SH-SY5Y (cell line): ENCODE data around the gene RBM33.

Source experiments
- GATA2 ChIP-seq: IDR thresholded peaks from 2 replicates; pipeline ENCODE4 v1.6.1; 2011; ENCODE audit warnings: mild to moderate bottlenecking, low read depth, low read length
- GATA3 ChIP-seq: IDR thresholded peaks from 2 replicates; pipeline ENCODE4 v1.6.1; 2011; ENCODE audit warnings: low read depth, mild to moderate bottlenecking, low read length, moderate library complexity

RBM33 gene

GRCh38 chr7:155733582-155734444 lies 89.4 kb downstream of the RBM33 start:
- TF ChIP-seq GATA3 (no peak), GATA2 (no peak)

GRCh38 chr7:155734445-155734809 lies 90.0 kb downstream of the RBM33 start:
- no peak for TF ChIP-seq GATA2
- no peak for TF ChIP-seq GATA3

GRCh38 chr7:155735442-155736115 lies 91.1 kb downstream of the RBM33 start:
- no peak for TF ChIP-seq GATA2
- no peak for TF ChIP-seq GATA3

GRCh38 chr7:155737590-155737989 lies 93.1 kb downstream of the RBM33 start:
- TF ChIP-seq GATA3, result no peak
- TF ChIP-seq GATA2, result no peak

- no peak for TF ChIP-seq GATA3
- no peak for TF ChIP-seq GATA2
Observed at GRCh38 chr7:155738104-155738503, 93.6 kb downstream of the RBM33 start.

- TF ChIP-seq GATA3 (no peak), GATA2 (no peak)
Observed at GRCh38 chr7:155738652-155739537, 94.4 kb downstream of the RBM33 start.

GRCh38 chr7:155739538-155740143 lies 95.2 kb downstream of the RBM33 start:
- no peak for TF ChIP-seq GATA3
- TF ChIP-seq GATA2, result no peak

- TF ChIP-seq GATA2 (no peak), GATA3 (no peak)
Observed at GRCh38 chr7:155741082-155741481, 96.6 kb downstream of the RBM33 start.

- TF ChIP-seq GATA3 (no peak), GATA2 (no peak)
Observed at GRCh38 chr7:155741805-155742204, 97.3 kb downstream of the RBM33 start.

- TF ChIP-seq GATA3 (no peak), GATA2 (no peak)
Observed at GRCh38 chr7:155743177-155743576, 98.7 kb downstream of the RBM33 start.

GRCh38 chr7:155744971-155745683 lies 100.7 kb downstream of the RBM33 start:
- TF ChIP-seq GATA2 (no peak), GATA3 (no peak)

- TF ChIP-seq GATA3, result no peak
Observed at GRCh38 chr7:155745737-155746136, 101.3 kb downstream of the RBM33 start.

GRCh38 chr7:155746188-155746587 lies 101.7 kb downstream of the RBM33 start:
- TF ChIP-seq GATA2 (no peak), GATA3 (no peak)

- no peak for TF ChIP-seq GATA2
- no peak for TF ChIP-seq GATA3
Observed at GRCh38 chr7:155747209-155747608, 102.7 kb downstream of the RBM33 start.
